GM18861 (cell line): ENCODE data around the gene RNU6-9.

Experiments used
- ATAC-seq: cut with Tn5 transposase; IDR thresholded peaks from one replicate; pipeline ENCODE4 v1.9.1; 2021; ENCODE audit not compliant: unreplicated experiment

The RNU6-9 gene

DNA sequence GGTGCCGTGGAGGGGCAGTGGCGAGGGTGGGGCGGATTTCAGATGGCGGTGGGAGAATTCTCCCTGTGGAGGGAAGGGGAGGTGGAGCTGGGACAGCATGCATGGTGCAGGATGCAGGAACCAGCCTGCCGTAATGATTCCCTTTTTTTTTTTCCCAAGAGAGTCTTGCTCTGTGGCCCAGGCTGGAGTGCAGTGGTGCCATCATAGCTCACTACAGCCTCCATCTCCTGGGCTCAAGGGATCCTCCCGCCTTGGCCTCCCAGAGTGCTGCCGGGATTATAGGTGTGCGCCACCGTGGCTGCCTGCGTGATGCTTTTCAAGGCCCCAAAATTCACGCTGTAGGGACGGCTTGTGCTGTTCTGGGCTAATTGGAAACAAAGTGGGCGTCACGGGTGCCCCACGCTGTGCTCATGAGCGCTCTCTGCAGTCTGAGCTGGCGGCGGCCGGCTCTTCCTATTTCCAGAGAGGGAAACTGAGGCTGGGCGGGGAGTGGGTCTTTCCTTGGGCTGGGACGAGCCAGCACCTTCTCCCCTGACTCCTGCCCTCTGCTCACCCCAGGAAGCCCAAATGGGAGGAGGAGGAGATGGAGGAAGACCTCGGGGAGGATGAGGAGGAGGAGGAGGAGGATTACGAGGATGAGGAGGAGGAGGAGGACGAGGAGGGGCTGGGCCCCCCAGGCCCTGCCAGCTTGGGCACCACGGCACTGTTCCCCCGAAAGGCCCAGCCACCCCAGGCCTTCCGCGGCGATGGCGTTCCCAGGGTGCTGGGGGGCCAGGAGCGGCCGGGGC, 38.8 kb downstream of the RNU6-9 start:
- no peak for ATAC-seq

DNA sequence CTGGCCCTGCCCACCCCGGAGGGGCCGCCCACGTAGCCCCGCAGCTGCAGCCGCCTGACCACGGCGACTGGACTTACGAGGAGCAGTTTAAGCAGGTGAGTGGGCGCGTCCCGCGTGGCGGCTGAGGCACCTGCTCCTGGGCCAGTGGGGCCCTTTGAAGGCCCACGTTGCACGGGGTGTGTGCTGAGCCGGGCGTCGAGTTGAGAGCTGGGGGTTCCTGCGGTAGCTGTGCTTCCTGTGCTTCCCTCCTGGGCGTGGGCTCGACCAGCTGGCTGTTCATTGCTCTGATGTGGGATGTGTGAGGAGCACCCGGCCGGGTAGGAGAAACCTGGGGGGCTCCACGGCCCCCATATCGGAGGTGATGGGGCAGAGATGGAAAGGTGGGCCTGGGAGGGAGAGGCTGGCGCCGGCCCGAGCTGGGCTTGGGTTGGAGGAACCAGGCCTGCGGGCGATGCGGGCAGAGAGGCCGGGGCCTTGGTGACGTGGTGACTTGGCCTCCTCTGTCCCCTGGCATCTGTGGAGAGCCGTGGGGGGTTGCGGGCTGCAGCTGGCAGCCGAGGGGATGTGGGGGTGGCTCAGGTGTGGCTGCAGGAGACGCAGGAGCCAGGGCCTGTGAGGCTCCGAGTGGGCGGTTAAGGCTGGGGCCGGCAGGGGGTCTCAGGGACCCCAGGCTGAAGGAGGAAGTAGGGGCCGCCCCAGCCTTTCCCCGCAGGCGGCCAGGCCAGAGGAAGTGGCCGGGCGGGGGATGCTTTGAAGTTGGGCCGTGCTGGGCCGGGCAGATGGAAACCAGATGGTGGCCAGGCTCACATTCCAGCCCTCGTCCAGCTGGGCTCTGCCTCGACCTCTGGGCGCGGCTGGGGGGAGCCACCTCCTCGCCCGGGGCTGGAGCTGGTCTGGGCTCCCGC, 39.6 kb downstream of the RNU6-9 start:
- no peak for ATAC-seq

DNA sequence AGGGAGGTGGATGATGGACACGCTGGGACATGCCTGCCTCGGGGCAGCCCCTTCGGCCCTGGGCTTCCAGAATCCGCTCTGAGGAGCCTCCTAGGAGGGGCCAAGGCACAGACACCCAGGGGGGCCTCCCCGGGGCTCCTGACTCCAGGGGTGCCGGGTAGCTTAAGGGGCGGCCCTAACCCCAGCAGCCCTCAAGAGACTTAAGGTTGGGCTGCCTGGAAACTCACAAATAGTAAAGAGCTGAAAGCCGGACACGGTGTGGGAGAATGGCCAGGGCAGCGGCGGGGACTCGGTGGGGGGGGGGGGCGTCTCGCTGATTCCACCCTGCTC, 40.2 kb downstream of the RNU6-9 start:
- ATAC-seq: no peak

DNA sequence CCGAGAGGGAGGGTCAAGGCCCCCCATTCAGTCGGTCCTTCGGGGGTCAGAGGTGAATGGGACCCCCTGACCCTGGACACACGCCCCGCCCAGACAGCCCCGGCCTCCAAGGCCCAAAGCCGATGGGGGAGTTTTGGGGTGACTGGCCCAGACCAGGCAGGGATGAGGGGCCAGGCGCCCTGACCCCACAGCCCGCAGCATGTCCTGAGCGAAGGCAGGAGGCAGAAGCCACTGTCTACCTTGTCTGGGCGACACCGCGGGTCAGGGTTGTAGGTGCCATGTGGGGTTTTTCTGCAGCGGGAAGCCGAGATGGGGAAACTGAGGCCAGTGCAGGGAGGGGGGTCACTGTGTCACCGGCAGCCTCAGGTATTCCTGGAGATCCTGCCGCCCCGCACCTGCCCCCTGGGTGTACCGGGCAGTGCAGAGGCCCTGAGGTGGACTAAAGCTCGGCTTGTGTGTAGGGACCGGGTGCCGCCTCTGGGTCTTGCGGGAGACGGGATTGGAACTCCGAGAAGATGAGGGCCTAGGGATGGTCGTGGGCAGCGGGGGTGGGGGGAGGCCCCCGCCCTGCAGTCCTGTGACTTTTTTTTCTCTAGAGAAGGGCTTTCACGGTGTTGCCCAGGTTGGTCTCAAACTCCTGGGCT, 41.0 kb downstream of the RNU6-9 start:
- no peak for ATAC-seq

DNA sequence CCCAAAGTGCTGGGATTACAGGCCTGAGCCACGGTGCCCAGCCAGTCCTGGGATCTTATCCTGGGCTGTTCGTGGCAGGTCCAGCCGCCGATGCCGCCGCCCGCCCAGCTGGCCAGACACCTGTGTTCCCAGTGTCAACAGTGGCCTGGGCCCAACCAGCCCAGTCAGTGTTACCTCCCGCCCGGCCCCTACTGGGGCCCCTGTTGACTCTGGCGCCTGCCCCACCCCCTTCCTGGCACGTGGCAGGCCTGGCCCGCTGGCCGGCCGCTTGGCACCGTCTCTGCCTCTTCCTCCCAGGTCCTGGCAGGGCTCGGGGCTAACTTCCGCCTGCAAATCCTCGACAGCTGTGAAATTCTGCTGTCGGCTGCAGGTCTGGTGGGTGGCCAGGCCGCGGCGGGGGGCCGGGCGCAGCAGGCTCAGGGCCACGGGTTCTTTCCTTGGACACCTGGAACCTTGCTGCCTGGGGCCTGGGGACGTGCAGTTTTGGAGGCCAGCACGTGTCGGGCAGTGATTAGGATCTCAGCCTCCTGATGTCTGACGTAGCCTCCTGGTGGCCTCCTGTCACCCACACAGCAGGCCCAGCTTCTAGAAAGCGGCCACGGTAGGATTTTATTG, 41.7 kb downstream of the RNU6-9 start:
- ATAC-seq: no peak

DNA sequence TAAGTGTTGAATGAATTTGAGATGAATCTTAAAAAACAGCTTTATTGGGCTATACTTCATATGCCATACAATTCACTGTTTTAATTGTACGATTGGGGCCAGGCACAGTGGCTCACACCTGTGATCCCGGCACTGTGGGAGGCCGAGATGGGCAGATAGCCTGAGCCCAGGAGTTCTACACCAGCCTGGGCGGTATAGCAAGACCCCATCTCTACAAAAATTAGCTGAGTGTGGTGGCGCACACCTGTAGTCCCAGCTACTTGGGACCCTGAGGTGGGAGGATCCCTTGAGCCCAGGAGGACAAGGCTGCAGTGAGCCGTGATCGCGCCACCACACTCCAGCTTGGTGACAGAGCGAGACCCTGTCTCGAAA, 42.9 kb downstream of the RNU6-9 start:
- no peak for ATAC-seq

DNA sequence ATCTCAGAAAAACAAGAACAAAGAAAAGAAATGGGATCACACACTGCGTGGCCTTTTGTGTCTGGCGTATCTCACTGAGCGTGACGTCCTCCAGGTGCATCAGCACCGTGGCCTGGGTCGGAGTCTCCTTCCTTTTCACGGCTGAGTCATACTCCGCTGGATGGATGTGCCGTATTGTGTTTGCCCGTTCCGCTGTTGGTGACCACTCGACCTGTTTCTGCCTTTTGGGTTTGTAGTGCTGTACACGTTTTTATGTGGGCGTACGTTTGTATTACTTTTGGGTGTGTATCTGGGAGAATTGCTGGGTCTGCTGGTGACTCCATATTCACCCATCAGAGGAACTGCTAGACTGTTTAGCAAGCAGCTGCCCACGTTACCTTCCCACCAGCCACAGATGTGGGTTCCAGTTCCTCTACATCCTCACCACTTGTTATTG, 44.0 kb downstream of the RNU6-9 start:
- ATAC-seq: no peak

DNA sequence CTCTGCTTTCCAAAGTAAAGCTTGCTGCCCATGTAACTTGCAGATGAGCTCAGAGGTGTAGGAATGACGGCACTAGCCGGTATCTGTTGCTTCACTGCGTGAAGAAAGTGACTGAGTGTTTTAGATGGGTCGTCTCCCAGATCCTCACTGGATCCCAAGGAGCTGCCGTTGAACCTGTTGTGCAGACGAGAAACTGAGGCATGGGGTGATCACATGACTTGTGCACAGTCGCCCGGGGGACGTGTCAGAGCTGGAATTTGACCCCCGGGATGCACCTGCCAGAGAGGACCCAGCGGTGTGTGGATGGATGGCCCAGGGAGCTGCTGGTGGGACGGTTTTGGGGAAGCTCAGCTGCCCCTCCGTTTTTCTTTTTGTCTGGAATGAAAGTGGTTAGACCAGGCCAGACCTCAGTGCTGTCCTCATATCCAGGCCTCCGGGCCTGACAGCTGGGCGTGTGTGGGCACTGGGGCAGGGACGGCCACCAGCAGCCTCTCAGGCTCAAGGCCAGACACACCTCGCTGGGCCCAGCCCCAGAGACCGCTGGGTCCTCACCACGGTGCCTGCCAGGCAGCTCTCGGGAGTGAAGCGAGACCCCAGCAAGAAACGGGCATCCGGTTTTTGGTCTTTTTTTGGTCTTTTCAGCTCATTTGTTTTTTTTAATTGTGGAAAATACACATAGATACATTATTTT, 45.1 kb downstream of the RNU6-9 start:
- no peak for ATAC-seq

DNA sequence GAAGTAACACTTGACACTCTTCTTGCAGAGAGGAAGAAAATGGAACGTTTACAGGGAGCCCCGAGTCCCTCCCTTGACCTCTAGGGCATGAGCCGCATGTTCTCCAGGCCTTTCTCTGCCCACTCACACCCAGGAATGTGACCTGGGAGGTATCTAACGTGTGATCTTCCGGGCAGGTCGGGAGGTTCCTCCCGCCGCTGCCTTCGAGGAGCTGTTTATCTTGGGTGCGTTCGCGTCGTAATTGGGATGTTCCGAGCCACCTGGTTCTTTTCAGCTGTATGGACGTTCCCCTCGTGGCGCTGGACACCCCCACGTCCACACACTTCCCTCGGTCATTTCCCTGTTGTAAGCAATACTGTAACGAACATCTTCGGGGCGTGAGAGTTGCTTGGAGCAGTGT, 46.2 kb downstream of the RNU6-9 start:
- no peak for ATAC-seq

DNA sequence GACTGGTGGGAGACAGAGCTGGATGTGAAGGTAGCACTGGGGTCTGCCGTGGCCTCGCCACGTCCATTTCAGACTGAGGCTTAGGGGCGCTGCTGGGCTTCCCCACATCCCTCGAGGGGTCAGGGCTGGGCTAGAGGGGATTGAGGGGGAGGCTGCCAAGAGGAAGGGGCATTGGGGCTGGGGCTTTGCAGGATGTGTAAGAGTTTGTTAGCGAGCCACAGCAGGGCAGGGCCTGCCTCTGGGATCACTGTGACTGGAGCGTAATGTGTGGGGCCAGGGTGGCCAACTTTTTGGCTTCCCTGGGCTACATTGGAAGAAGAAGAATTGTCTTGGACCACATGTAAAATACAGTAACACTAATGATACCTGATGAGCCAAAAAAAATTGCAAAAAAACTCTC, 46.6 kb downstream of the RNU6-9 start:
- ATAC-seq: no peak

DNA sequence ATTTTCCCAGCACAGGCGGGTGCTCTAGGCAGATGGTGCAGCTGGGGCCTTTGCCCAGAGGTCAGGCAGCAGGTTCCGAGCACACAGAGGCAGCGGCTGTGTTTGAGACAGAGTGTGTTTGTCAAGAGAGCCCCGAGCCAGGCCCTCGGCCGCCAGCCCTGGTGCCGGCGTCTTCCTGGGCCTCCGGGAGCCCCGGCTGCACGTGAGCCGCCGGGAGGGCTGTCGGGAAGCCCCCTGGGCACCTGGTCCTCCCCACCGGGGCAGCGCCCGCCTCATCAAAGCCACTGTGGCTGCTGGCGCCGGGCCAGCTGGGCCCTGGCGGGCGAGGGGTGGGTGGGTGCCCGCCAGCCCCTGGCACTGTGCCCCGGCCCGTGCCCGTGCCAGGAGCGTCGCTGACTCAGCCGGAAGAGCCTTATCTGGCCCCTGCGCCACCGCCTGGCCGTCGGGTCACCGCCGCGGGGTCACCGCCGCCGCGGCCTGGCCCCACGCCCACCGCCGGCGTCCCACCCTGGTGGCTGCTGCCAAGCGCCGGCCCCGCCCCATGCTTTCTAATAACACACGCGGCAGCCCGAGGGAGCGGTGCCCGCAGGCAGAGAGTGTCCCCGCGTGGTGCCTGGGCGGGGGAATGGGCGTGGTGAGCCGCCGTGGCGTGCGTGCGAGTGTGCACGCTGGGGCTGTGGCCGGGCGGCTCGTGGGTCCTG, 47.5 kb downstream of the RNU6-9 start:
- peak; percentile 46 for ATAC-seq

DNA sequence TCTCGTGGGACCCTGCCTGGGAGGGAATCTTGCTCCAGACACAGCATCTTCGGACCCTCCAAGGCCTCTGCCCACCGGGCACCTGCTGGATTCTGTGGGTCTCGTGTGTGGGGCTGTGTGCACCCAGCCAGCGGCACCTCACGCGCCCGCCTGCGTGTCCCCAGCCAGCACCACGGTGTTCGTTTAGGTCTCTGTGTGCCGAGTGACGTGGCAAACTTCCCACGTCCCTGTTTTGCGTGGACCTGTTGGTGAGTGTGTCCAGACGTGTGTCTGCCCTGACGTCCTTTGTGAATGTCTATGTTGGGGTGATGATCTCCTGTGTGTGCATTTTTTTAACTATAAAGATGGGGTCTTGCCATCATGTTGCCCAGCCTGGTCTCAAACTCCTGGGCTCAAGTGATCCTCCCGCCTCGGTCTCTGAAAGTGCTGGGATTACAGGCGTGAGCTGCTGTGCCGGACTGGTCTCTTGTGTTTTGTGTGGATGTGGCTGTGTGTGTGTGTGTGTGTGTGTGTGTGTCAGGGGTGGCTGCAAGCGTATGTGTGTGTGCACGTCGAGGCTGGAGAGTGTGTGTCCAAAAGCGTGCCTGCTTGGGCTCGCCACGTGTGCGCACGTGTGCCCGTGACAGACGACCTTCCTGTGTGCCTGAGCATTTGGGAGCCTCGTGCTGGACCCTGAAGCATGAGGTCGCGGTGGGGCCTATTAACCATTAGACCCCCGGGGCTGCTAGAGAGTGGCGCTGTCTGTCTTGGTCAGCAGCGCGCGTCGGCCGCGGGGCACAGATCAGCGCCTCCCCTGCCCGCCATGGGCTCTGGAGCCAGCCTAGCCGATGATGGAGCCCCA, 48.2 kb downstream of the RNU6-9 start:
- ATAC-seq: no peak

DNA sequence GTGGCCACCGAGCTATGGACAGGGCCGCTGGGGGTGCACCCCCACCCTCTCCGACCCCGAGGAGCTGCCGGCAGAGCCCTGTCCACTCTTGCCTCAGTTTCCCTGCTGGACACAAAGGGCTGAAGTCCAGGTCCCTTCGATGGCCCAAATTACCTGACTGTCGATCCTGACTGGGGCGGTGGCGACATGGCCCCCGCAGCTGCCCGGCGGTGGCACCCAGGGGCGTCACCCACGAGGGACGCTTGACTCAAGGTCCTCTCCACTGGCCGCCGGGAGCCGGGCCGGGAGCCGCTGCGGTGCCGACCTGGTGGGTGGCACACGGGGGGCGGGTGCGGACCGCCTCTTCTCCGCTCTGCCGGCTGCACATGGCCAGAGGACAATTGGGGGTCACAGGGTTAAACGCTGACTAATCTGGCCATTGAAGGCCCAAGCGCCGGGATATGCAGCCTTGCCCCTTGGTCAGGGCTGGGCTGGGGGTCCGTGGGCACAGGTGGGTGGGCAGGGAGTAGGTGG, 48.9 kb downstream of the RNU6-9 start:
- ATAC-seq: no peak
